Stimulated activated naive B cell treated with anti-CD40 and anti-IgM and Interleukin-4, amounts not matched to agents 10 μg/mL and 1 μg/mL and 100 μg/mL, for 72 hours (primary cell): ENCODE data around the gene FRMD4A.
A peak's percentile ranks its signal among the peaks of the same experiment; 100 is the strongest.
"Not testable (repeated sequence)": the region's sequence is repeated elsewhere in the genome, so short reads cannot be mapped to it uniquely, and the experiment has no call there.

ENCODE experiments used
- ATAC-seq, 2 donors: fragments of 150-1000 bp; cut with Tn5 transposase; replicated peaks; 2 replicates each; pipeline ENCODE4 v1.10.0; 2021; ENCODE audit warnings: moderate library complexity in 1 of 2
- DNase-seq: peaks from one replicate; pipeline ENCODE4 v3.0.0; 2021
- H3K27ac Mint-ChIP-seq: one replicate; pipeline ENCODE4 v1.8.0; 2022; ENCODE audit warnings: mild to moderate bottlenecking, mixed read lengths
- H3K27me3 Mint-ChIP-seq, 2 donors: one replicate each; pipeline ENCODE4 v1.8.0; 2022; ENCODE audit warnings: mixed read lengths in 2 of 2
- H3K36me3 Mint-ChIP-seq, 2 donors: one replicate each; pipeline ENCODE4 v1.8.0; 2022; ENCODE audit warnings: mixed read lengths in 2 of 2, mild to moderate bottlenecking in 1 of 2
- H3K4me1 Mint-ChIP-seq, 2 donors: one replicate each; pipeline ENCODE4 v1.8.0; 2022; ENCODE audit warnings: mixed read lengths in 2 of 2, mild to moderate bottlenecking in 1 of 2
- H3K4me3 Mint-ChIP-seq, 2 donors: one replicate each; pipeline ENCODE4 v1.8.0; 2022; ENCODE audit warnings: mild to moderate bottlenecking in 2 of 2, mixed read lengths in 2 of 2, moderate library complexity in 1 of 2
- H3K9me3 Mint-ChIP-seq, 2 donors: one replicate each; pipeline ENCODE4 v1.8.0; 2022; ENCODE audit warnings: mixed read lengths in 2 of 2, mild to moderate bottlenecking in 1 of 2

Gene FRMD4A

DNA sequence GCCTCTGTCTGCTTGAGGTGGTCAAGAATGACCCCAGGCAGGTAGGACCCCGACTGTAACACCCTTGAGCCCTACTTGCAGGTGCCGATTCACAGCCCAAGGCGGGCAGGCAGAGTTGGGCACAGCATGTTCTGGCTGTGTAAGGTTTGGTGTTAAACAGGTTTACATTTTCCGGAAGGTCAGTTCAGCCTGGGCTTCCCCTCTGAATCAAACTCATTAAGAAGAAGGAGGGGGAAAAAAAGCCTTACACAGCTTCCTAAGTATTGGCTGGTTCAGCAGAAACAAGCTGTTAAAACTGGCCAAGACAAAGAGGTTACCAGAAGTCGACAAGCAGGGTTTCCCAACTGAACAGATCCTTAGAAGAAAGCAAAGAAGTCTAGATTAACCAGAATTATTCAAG lies 611.3 kb downstream of the FRMD4A start:
- H3K27me3 Mint-ChIP-seq, result peaks cover 0 to 5% of the 10 kb centered on the region in 2 donors
- DNase-seq (no peak), ATAC-seq (no peak)
- H3K36me3 Mint-ChIP-seq, result no peaks in the 10 kb centered on the region
- no peak overlapping the region for H3K4me3 Mint-ChIP-seq
- peaks cover 14 to 26% of the 10 kb centered on the region in 2 donors for H3K4me1 Mint-ChIP-seq
- H3K9me3 Mint-ChIP-seq, result peaks cover 2 to 6% of the 10 kb centered on the region in 2 donors
- no peak overlapping the region for H3K27ac Mint-ChIP-seq

- no peaks in the 10 kb centered on the region for H3K36me3 Mint-ChIP-seq
- ATAC-seq, result no peak
- peaks cover 2 to 6% of the 10 kb centered on the region in 2 donors for H3K9me3 Mint-ChIP-seq
- H3K4me3 Mint-ChIP-seq, result no peak overlapping the region
- peaks cover 0 to 5% of the 10 kb centered on the region in 2 donors for H3K27me3 Mint-ChIP-seq
- peaks cover 14 to 26% of the 10 kb centered on the region in 2 donors for H3K4me1 Mint-ChIP-seq
- no peak overlapping the region for H3K27ac Mint-ChIP-seq
- no peak for DNase-seq
These were observed 611.9 kb downstream of the FRMD4A start for GRCh38 chr10:13718820-13719219.

- no peak overlapping the region for H3K27ac Mint-ChIP-seq
These were observed 612.6 kb downstream of the FRMD4A start for GRCh38 chr10:13717936-13718772.

GRCh38 chr10:13717571-13717935 lies 613.2 kb downstream of the FRMD4A start:
- Mint-ChIP-seq H3K4me3 (peak overlapping the region; percentile 50 to 75), H3K27ac (no peak overlapping the region), H3K4me1 (peaks cover 23 to 38% of the 10 kb centered on the region in 2 donors), H3K27me3 (peaks cover 0 to 5% of the 10 kb centered on the region in 2 donors), H3K9me3 (peaks cover 2 to 6% of the 10 kb centered on the region in 2 donors), H3K36me3 (no peaks in the 10 kb centered on the region)
- ATAC-seq, result no peak
- no peak for DNase-seq

More at GRCh38 chr10:13717936-13718772, 612.6 kb downstream of the FRMD4A start:
- Mint-ChIP-seq H3K4me1 (peaks cover 17 to 32% of the 10 kb centered on the region in 2 donors), H3K36me3 (no peaks in the 10 kb centered on the region), H3K27me3 (peaks cover 0 to 5% of the 10 kb centered on the region in 2 donors), H3K9me3 (peaks cover 2 to 6% of the 10 kb centered on the region in 2 donors), H3K4me3 (peak overlapping the region; percentile 50 to 75)
- peak; percentile 23 for DNase-seq
- ATAC-seq, result peak; percentile 57 to 63

DNA sequence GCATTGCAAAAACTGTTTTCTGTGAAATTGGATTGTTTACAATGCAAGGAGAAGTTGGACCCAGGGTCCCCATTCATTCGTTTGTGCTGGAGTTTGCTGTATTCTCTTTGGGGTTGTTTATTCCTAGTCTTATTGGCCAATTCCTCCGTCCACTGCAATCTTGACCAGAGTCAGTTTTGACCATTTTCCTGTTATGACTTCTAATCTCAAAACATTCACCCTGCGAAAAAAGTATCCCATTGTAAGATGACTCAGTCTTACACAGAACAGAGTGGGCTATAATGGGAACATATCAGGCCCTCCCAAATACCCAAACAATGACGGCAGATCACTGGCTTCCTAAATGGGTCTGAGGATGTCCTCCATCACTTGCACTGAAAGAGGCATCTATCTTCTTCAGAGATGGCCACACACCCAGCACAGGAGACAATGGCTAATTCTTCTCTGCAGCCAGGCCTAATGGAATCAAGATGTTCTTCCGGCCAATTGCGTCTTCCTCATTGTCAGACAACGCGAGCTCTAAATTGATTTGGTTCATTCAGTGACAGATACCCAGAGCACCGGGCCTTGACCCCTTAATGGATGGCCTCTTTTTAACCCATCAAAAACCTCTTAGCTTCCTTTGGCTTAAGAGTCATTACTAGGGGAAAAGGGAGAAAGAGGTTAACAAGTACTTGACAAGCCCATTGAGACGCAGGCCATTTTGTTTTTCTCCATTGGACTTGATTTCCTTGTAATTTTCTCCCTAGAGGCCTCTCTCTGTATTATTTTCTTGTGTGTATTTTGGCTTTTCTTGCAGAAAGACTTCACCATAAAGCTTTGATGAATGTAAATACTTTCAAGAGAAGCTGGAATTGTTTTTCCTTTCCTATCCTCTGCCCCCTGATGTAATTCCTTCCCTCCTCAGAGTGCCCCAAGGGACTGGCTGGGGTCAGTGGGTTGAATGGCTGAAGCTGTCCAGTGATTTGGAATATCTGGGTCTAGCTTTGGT lies 614.3 kb downstream of the FRMD4A start:
- H3K4me3 Mint-ChIP-seq, result no peak overlapping the region

DNA sequence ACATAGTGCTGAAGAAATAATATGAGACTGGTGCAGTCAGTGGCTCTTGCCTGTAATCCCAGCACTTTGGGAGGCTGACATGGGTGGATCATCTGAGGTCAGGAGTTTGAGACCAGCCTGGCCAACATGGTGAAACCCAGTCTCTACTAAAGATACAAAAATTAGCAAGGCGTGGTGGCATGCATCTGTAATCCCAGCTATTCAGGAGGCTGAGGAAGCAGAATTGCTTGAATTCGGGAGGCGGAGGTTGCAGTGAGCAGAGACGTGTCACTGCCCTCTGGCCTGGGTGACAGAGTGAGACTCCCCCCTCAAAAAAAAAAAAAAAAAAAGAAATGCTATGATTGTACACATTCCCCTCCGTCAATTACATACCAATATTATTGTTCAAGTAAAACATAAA lies 615.1 kb downstream of the FRMD4A start:
- H3K4me3 Mint-ChIP-seq, ATAC-seq, H3K36me3 Mint-ChIP-seq, DNase-seq, H3K27me3 Mint-ChIP-seq, H3K27ac Mint-ChIP-seq, H3K9me3 Mint-ChIP-seq: not testable (repeated sequence)
- peaks cover 26 to 48% of the 10 kb centered on the region in 2 donors for H3K4me1 Mint-ChIP-seq

More for the DNA sequence above, 614.3 kb downstream of the FRMD4A start:
- no peak overlapping the region for H3K27ac Mint-ChIP-seq
- ATAC-seq, result no peak
- peaks cover 26 to 42% of the 10 kb centered on the region in 2 donors for H3K4me1 Mint-ChIP-seq
- H3K27me3 Mint-ChIP-seq, result peaks cover 0 to 5% of the 10 kb centered on the region in 2 donors
- no peak for DNase-seq
- no peaks in the 10 kb centered on the region for H3K36me3 Mint-ChIP-seq
- H3K9me3 Mint-ChIP-seq, result peaks cover 2 to 6% of the 10 kb centered on the region in 2 donors

GRCh38 chr10:13715100-13715499 lies 615.6 kb downstream of the FRMD4A start:
- Mint-ChIP-seq H3K27me3 (no peaks in the 10 kb centered on the region), H3K36me3 (no peaks in the 10 kb centered on the region), H3K4me3 (no peak overlapping the region), H3K9me3 (no peaks in the 10 kb centered on the region), H3K27ac (peak overlapping the region; percentile 15), H3K4me1 (peaks cover 26 to 53% of the 10 kb centered on the region in 2 donors)
- no peak for DNase-seq
- no peak for ATAC-seq

DNA sequence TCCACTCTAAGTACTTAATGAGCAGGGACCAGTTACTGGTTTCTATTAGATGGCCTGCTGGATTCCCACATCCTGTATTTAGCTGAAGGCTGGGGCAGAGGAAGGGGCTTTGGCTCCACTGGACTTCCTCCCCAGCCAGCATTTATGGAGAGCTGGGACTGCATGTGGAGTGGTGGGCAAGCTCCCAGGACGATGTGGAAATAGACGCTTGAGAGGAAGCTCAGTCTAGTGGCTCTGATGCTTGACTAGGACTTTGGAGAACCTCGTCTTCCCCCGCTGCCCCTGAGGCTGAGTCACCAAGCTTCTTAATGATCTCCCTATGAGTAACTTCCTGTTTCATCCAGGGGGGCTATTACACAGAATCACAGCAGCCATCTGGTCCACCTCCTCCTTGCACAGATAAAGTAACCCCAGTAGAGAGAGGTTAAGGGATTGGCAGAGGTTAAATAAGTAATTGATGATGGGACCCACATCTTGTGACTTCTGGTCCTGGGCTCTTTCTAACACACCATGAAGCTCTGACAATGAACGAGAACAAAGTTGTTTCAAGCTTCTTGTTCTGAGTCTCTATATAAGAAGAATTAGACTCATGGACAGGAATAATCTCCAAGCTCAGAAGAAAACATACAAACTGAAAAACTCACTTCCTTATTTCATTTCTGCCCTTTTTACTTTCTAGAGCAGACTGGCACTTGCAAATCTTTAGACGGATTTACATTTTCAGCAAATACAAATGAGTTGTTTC lies 617.7 kb downstream of the FRMD4A start:
- H3K9me3 Mint-ChIP-seq, result no peaks in the 10 kb centered on the region
- H3K27ac Mint-ChIP-seq, result peak overlapping the region; percentile 95
- ATAC-seq (peak; percentile 95 to 96), DNase-seq (peak; percentile 70)
- H3K27me3 Mint-ChIP-seq, result peaks cover 3 to 4% of the 10 kb centered on the region in 2 donors
- peaks cover 19 to 49% of the 10 kb centered on the region in 2 donors for H3K4me1 Mint-ChIP-seq
- H3K4me3 Mint-ChIP-seq, result peak overlapping the region; percentile 73 to 77
- H3K36me3 Mint-ChIP-seq, result no peaks in the 10 kb centered on the region

DNA sequence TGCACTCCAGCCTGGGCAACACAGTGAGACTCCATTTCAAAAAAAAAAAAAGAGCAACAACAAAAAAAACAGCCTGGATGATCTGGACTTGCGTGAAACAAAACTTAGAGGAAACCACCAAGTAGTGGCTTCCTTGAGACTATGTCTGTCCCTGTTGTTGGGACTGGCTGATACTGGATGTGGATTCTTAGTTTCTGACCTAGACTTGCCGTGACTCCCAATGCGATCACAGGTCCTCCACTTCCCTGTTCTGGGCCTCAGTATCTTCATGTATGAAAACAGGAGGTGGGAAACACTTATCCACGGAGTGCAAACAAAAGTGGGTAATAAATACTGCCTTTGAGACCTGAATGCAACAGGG lies 618.3 kb downstream of the FRMD4A start:
- ATAC-seq (no peak), DNase-seq (no peak)
- peak overlapping the region; percentile 73 to 77 for H3K4me3 Mint-ChIP-seq
- no peaks in the 10 kb centered on the region for H3K36me3 Mint-ChIP-seq
- peaks cover 16 to 49% of the 10 kb centered on the region in 2 donors for H3K4me1 Mint-ChIP-seq
- H3K27me3 Mint-ChIP-seq, result peaks cover 9 to 10% of the 10 kb centered on the region in 2 donors
- no peaks in the 10 kb centered on the region for H3K9me3 Mint-ChIP-seq
- peak overlapping the region; percentile 95 for H3K27ac Mint-ChIP-seq

DNA sequence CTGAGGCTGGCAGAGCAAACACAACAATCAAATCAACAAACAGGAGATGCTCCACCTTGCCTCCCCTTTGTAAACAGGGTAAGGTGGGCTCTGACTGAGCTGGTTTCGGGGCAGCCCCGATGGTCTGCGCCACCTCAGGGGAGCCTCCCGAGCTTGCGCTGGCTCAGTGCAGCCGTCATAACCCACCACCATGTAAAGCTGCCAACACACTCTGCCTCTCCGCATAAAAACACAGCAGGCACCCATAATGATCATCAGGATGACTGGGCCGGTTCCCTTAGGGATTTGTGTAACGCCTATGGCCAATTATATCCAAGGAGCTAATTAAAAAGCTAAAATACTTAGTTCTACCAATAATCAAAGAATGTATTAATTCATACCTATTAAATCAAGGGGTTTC lies 619.4 kb downstream of the FRMD4A start:
- Mint-ChIP-seq H3K27ac (no peak overlapping the region), H3K36me3 (no peaks in the 10 kb centered on the region), H3K4me1 (peaks cover 25 to 59% of the 10 kb centered on the region in 2 donors), H3K9me3 (no peaks in the 10 kb centered on the region), H3K4me3 (no peak overlapping the region), H3K27me3 (peaks cover 20 to 21% of the 10 kb centered on the region in 2 donors)
- no peak for DNase-seq
- no peak for ATAC-seq

DNA sequence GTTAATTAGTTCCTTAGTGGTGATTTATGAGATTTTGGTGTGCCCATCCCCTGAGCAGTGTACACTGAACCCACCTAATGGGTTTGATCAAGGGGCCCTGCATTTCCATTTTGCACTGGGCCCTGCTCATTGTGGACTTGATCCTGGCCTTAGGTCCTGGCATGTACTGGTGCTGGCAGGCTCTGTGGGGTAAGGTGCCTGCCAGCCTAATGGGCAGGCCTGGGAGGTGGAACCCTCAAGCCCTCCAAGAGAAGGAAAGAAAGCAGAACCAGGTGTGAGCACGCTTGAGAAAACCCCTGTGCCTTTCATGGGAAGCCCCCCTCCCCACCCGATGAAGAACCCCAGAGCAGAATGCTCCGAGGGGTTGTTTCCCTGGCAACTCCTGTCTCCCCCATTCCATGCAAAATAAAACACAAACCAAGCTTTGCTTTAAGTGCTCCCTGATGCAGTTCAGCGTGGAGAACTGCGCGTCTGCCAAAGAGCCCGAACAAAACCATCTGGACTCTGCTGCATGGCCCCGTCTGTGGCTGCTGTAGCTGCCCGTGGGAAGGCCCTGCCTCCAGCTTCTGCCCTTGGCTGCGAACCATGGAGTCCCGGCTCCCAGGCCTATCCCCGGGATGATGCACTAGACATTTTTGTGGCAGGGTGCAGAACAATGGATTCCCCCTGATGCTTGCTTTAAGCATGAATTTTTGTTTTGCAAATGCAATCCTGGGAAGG lies 620.6 kb downstream of the FRMD4A start:
- Mint-ChIP-seq H3K27ac (no peak overlapping the region), H3K36me3 (no peaks in the 10 kb centered on the region), H3K9me3 (no peaks in the 10 kb centered on the region), H3K4me3 (no peak overlapping the region), H3K27me3 (peaks cover 32 to 33% of the 10 kb centered on the region in 2 donors), H3K4me1 (peaks cover 25 to 59% of the 10 kb centered on the region in 2 donors)
- no peak for DNase-seq
- ATAC-seq, result no peak

DNA sequence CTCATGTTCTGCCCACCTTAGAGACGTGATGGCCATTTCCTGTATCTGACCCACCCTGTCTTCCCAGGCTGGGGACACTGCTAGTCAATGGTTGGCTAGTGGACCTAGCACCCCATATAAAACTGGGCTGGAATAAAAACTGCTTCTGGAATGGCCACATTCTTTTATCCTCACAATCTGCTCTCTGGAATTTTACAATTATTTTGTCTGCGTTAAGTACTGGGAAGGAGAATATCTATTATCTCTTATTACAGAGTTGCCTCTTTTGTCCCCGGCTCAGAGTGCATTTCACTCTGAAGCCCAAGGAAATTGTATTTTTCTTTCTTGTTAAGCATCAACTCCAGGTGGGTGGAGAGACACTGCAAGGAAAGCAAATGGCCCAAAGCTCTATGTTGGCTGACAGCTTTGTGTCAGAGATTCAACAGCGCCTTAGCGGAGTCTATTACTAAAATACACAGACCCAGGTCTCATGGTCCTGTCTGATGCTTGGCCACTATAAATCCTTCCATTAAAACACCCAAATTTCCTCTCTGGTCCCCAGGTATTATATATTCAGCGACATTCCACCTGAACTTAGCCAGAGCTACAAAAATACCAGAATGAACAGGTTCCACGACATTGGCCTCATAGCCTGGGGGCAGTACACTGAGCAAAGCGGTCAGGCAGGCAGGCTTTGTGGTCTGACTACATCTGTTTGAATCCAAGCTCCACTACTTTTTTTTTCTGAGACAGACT lies 622.3 kb downstream of the FRMD4A start:
- H3K9me3 Mint-ChIP-seq, result no peaks in the 10 kb centered on the region
- H3K4me1 Mint-ChIP-seq, result peaks cover 28 to 56% of the 10 kb centered on the region in 2 donors
- DNase-seq (no peak), ATAC-seq (no peak)
- H3K36me3 Mint-ChIP-seq, result no peaks in the 10 kb centered on the region
- no peak overlapping the region for H3K4me3 Mint-ChIP-seq
- no peak overlapping the region for H3K27ac Mint-ChIP-seq
- H3K27me3 Mint-ChIP-seq, result peaks cover 41 to 43% of the 10 kb centered on the region in 2 donors
